ENCODE data around the gene AFM. TPM values are rescaled to one million over a fixed set of nuclear protein-coding genes. Genes with fewer than 3 reads are reported as not detected.

AFM gene
- total and polyA plus RNA-seq, 2 donors from 2014 or later, result 30.8 TPM; not detected in 1

- FAIRE-seq, result no peak
- no peak for DNase-seq
- no peak for TF ChIP-seq CTCF (IDR thresholded peaks at IDR 0.05; ENCODE audit: borderline replicate concordance, extremely low read depth, insufficient read depth)
- no peaks in the 10 kb centered on the region for H3K27me3 ChIP-seq (ENCODE audit: control insufficient read depth, insufficient read depth, low read length)
- intact Hi-C loops (cut with DNase I), result no loop called here
- H3K9me3 ChIP-seq (ENCODE audit: control insufficient read depth in 2 of 3, insufficient read depth in 1 of 3, low read length in 3 of 3), result no peaks in the 10 kb centered on the region
- H3K4me3 ChIP-seq (ENCODE audit: low read length in 3 of 3), result no peak overlapping the region
- H3K36me3 ChIP-seq (ENCODE audit: control insufficient read depth in 2 of 3, insufficient read depth in 3 of 3, low read length in 3 of 3), result no peaks in the 10 kb centered on the region
- H3K4me1 ChIP-seq (ENCODE audit: control insufficient read depth in 2 of 3, insufficient read depth in 2 of 3, low read depth in 1 of 3, low read length in 3 of 3), result no peaks in the 10 kb centered on the region
- no peak overlapping the region for H3K27ac ChIP-seq (ENCODE audit: low read depth in 2 of 2, low read length in 2 of 2)
- H3K9ac ChIP-seq (ENCODE audit: low read length in 3 of 3), result no peak overlapping the region
Observed at GRCh38 chr4:73486497-73486896, 5.0 kb downstream of the AFM start.

- intact Hi-C loops (cut with DNase I), result no loop called here
Observed at GRCh38 chr4:73487233-73487632, 5.7 kb downstream of the AFM start.

GRCh38 chr4:73499996-73500765, 18.6 kb downstream of the AFM start:
- no peaks in the 10 kb centered on the region for H3K9me3 ChIP-seq (ENCODE audit: control insufficient read depth in 2 of 3, insufficient read depth in 1 of 3, low read length in 3 of 3)
- H3K27ac ChIP-seq (ENCODE audit: low read depth in 2 of 2, low read length in 2 of 2), result no peak overlapping the region
- H3K36me3 ChIP-seq (ENCODE audit: control insufficient read depth in 2 of 3, insufficient read depth in 3 of 3, low read length in 3 of 3), result peaks cover 0 to 17% (median 0%) of the 10 kb centered on the region in 3 donors
- H3K4me3 ChIP-seq (ENCODE audit: low read length in 3 of 3), result no peak overlapping the region
- TF ChIP-seq CTCF (IDR thresholded peaks at IDR 0.05; ENCODE audit: borderline replicate concordance, extremely low read depth, insufficient read depth), result no peak
- no peaks in the 10 kb centered on the region for H3K27me3 ChIP-seq (ENCODE audit: control insufficient read depth, insufficient read depth, low read length)
- DNase-seq (no peak), FAIRE-seq (no peak)
- no peak overlapping the region for H3K9ac ChIP-seq (ENCODE audit: low read length in 3 of 3)
- intact Hi-C loops (cut with DNase I), result no loop called here
- H3K4me1 ChIP-seq (ENCODE audit: control insufficient read depth in 2 of 3, insufficient read depth in 2 of 3, low read depth in 1 of 3, low read length in 3 of 3), result no peaks in the 10 kb centered on the region

More at GRCh38 chr4:73487233-73487632, 5.7 kb downstream of the AFM start:
- no peak for TF ChIP-seq CTCF (IDR thresholded peaks at IDR 0.05; ENCODE audit: borderline replicate concordance, extremely low read depth, insufficient read depth)
- H3K9me3 ChIP-seq (ENCODE audit: control insufficient read depth in 2 of 3, insufficient read depth in 1 of 3, low read length in 3 of 3), result no peaks in the 10 kb centered on the region
- H3K27me3 ChIP-seq (ENCODE audit: control insufficient read depth, insufficient read depth, low read length), result no peaks in the 10 kb centered on the region
- H3K36me3 ChIP-seq (ENCODE audit: control insufficient read depth in 2 of 3, insufficient read depth in 3 of 3, low read length in 3 of 3), result no peaks in the 10 kb centered on the region
- FAIRE-seq, result no peak
- H3K4me1 ChIP-seq (ENCODE audit: control insufficient read depth in 2 of 3, insufficient read depth in 2 of 3, low read depth in 1 of 3, low read length in 3 of 3), result no peaks in the 10 kb centered on the region
- H3K9ac ChIP-seq (ENCODE audit: low read length in 3 of 3), result no peak overlapping the region
- no peak overlapping the region for H3K4me3 ChIP-seq (ENCODE audit: low read length in 3 of 3)
- no peak overlapping the region for H3K27ac ChIP-seq (ENCODE audit: low read depth in 2 of 2, low read length in 2 of 2)
- DNase-seq, result no peak
